ENCODE data around the gene SP6. TPM values are rescaled to one million over a fixed set of nuclear protein-coding genes. Genes with fewer than 3 reads are reported as not detected.

Gene SP6
- total RNA-seq, 1 experiment from 2014 or later = 3.3 TPM

DNA sequence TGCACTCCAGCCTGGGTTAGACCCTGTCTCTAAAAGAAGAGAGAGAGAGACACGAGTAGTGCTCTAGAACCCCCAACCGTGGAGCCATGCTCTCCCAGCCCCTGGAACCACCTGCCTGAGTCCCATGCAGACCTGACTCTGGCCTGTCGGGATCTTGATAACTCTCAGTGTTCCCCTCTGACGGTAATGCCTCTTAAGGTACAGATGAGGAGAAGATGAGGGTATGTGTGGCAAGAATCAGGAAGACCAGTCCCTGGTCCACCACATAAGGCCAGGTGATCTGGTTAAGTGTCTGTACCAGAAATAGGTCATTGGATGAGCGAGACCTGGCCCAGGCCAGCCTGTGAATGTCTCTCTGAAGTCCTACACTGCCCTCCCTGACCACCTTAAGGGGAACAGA is 47.8 kb downstream of the SP6 start:
- no peak overlapping the region for H3K4me3 Mint-ChIP-seq
- H3K27me3 Mint-ChIP-seq (ENCODE audit: low read depth) = peaks cover 2% of the 10 kb centered on the region; the same call in 1 of the 2 replicates
- no peak overlapping the region for H3K27ac Mint-ChIP-seq
- ChIA-PET CTCF (interaction anchor here (1.4 kb wide), 1 partner anchor 61 kb away, joined by 3 read pairs; no protein-coding TSS in a partner anchor), POLR2A (no interaction called here)
- H3K4me1 Mint-ChIP-seq = no peaks in the 10 kb centered on the region
- no peak for DNase-seq (ENCODE audit: low spot score)
- no peaks in the 10 kb centered on the region for H3K9me3 Mint-ChIP-seq
- ATAC-seq = no peak
- no peaks in the 10 kb centered on the region for H3K36me3 Mint-ChIP-seq
- TF ChIP-seq, protein P1, sequence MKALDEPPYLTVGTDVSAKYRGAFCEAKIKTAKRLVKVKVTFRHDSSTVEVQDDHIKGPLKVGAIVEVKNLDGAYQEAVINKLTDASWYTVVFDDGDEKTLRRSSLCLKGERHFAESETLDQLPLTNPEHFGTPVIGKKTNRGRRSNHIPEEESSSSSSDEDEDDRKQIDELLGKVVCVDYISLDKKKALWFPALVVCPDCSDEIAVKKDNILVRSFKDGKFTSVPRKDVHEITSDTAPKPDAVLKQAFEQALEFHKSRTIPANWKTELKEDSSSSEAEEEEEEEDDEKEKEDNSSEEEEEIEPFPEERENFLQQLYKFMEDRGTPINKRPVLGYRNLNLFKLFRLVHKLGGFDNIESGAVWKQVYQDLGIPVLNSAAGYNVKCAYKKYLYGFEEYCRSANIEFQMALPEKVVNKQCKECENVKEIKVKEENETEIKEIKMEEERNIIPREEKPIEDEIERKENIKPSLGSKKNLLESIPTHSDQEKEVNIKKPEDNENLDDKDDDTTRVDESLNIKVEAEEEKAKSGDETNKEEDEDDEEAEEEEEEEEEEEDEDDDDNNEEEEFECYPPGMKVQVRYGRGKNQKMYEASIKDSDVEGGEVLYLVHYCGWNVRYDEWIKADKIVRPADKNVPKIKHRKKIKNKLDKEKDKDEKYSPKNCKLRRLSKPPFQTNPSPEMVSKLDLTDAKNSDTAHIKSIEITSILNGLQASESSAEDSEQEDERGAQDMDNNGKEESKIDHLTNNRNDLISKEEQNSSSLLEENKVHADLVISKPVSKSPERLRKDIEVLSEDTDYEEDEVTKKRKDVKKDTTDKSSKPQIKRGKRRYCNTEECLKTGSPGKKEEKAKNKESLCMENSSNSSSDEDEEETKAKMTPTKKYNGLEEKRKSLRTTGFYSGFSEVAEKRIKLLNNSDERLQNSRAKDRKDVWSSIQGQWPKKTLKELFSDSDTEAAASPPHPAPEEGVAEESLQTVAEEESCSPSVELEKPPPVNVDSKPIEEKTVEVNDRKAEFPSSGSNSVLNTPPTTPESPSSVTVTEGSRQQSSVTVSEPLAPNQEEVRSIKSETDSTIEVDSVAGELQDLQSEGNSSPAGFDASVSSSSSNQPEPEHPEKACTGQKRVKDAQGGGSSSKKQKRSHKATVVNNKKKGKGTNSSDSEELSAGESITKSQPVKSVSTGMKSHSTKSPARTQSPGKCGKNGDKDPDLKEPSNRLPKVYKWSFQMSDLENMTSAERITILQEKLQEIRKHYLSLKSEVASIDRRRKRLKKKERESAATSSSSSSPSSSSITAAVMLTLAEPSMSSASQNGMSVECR (CRISPR knock-in tag; IDR thresholded peaks at IDR 0.05; ENCODE audit: borderline replicate concordance) = no peak
- TF ChIP-seq ELF4 (CRISPR knock-in tag; IDR thresholded peaks at IDR 0.05; ENCODE audit: low read depth) (no peak), EMX1 (CRISPR knock-in tag; IDR thresholded peaks at IDR 0.05) (no peak), ZNF423 (CRISPR knock-in tag; IDR thresholded peaks at IDR 0.05) (no peak), NFYB (CRISPR knock-in tag; conservative IDR thresholded peaks at IDR 0.05; ENCODE audit: low read depth) (no peak)

DNA sequence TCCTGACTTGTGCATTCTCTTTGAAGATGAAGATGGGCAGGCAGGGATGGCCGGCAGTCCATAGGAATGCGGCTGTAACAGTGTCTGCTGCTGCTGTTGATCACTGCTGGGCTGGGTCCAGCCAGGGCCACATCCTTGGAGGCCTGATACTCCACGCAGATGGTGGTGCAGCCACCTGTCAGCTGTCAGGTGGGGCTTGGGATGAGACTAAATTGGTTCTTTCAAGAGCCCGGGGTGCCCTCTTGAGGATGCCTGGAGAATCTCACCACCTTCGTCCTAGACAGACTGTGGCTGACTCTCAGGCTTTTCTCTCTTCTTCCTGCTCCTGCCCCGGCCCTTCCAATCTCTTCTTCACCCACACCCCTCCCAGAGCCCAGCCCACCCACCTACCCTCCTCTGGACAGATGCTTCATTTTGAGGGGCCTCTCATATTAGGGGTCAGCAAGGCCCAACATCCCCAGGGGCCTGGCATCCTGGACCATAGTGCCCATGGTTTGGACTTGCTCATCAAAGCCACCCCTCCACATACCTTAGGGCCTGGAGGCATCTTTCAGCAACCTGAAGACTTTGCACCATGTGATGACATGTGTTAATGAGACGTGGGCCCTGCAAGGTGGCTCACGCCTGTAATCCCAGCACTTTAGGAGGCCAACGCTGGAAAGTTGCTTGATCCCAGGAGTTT is 48.5 kb downstream of the SP6 start:
- ChIA-PET POLR2A (interaction anchor here (1.3 kb wide), 1 partner anchor 13 kb away, joined by 3 read pairs; no protein-coding TSS in a partner anchor), CTCF (interaction anchor here (0.6 to 1.7 kb wide), 11 partner anchors 13 to 168 kb away, joined by 3 to 6 read pairs (median 4); partner anchors contain the start of genes CDK5RAP3, OSBPL7 and TBX21)
- Mint-ChIP-seq H3K27ac (no peak overlapping the region), H3K9me3 (no peaks in the 10 kb centered on the region), H3K4me3 (no peak overlapping the region), H3K36me3 (no peaks in the 10 kb centered on the region), H3K4me1 (no peaks in the 10 kb centered on the region), H3K27me3 (ENCODE audit: low read depth) (peaks cover 2% of the 10 kb centered on the region; the same call in 1 of the 2 replicates)
- peak; percentile 94 for ATAC-seq
- TF ChIP-seq FOXJ3 (CRISPR knock-in tag; IDR thresholded peaks at IDR 0.05; ENCODE audit: borderline replicate concordance) = no peak
- TF ChIP-seq NFE2L1 (CRISPR knock-in tag; IDR thresholded peaks at IDR 0.05) = no peak
- TF ChIP-seq, protein P2, sequence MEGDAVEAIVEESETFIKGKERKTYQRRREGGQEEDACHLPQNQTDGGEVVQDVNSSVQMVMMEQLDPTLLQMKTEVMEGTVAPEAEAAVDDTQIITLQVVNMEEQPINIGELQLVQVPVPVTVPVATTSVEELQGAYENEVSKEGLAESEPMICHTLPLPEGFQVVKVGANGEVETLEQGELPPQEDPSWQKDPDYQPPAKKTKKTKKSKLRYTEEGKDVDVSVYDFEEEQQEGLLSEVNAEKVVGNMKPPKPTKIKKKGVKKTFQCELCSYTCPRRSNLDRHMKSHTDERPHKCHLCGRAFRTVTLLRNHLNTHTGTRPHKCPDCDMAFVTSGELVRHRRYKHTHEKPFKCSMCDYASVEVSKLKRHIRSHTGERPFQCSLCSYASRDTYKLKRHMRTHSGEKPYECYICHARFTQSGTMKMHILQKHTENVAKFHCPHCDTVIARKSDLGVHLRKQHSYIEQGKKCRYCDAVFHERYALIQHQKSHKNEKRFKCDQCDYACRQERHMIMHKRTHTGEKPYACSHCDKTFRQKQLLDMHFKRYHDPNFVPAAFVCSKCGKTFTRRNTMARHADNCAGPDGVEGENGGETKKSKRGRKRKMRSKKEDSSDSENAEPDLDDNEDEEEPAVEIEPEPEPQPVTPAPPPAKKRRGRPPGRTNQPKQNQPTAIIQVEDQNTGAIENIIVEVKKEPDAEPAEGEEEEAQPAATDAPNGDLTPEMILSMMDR (IDR thresholded peaks at IDR 0.05) = peak; percentile 49; the same call in 1 of the 2 replicates
- TF ChIP-seq, protein P1 (CRISPR knock-in tag; IDR thresholded peaks at IDR 0.05; ENCODE audit: borderline replicate concordance) = no peak
- no peak for TF ChIP-seq MYBL2 (CRISPR knock-in tag; IDR thresholded peaks at IDR 0.05)
- DNase-seq (ENCODE audit: low spot score) = peak; percentile 75

DNA sequence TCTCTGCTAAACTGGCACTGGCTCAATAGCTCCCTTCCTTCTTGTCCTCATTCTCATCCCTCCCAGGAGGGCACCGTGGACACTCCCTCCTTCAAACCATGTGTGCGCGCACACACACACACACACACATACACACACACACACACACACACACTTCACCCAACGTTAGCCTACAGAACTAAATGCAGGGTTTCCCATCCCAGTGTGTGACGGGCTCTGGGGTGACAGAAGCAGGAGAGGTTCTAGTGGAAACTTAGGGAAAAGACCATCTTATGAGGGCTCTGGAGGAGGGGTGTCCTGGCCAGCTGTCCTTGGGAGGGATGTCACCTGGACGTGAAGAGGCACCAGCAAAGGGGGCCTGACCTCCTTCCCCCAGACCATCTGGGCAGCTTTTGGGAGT is 49.1 kb downstream of the SP6 start:
- DNase-seq (ENCODE audit: low spot score) (no peak), ATAC-seq (no peak)
- H3K27ac Mint-ChIP-seq = no peak overlapping the region
- no peaks in the 10 kb centered on the region for H3K4me1 Mint-ChIP-seq
- no peaks in the 10 kb centered on the region for H3K36me3 Mint-ChIP-seq
- H3K4me3 Mint-ChIP-seq = no peak overlapping the region
- ChIA-PET CTCF (interaction anchor here (0.6 to 1.7 kb wide), 12 partner anchors 12 to 169 kb away, joined by 3 to 6 read pairs (median 4); partner anchors contain the start of genes CDK5RAP3, OSBPL7 and TBX21), POLR2A (interaction anchor here (1.3 kb wide), 1 partner anchor 12 kb away, joined by 3 read pairs; no protein-coding TSS in a partner anchor)
- peaks cover 2% of the 10 kb centered on the region; the same call in 1 of the 2 replicates for H3K27me3 Mint-ChIP-seq (ENCODE audit: low read depth)
- H3K9me3 Mint-ChIP-seq = no peaks in the 10 kb centered on the region
- TF ChIP-seq NR2C2 (CRISPR knock-in tag; IDR thresholded peaks at IDR 0.05) (no peak), HMGA2 (CRISPR knock-in tag; IDR thresholded peaks at IDR 0.05) (no peak), GRHL2 (CRISPR knock-in tag; IDR thresholded peaks at IDR 0.05; ENCODE audit: insufficient replicate concordance, severe bottlenecking) (no peak)
- TF ChIP-seq, protein P3, sequence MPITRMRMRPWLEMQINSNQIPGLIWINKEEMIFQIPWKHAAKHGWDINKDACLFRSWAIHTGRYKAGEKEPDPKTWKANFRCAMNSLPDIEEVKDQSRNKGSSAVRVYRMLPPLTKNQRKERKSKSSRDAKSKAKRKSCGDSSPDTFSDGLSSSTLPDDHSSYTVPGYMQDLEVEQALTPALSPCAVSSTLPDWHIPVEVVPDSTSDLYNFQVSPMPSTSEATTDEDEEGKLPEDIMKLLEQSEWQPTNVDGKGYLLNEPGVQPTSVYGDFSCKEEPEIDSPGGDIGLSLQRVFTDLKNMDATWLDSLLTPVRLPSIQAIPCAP (CRISPR knock-in tag; IDR thresholded peaks at IDR 0.05) = no peak
- TF ChIP-seq, protein P4, sequence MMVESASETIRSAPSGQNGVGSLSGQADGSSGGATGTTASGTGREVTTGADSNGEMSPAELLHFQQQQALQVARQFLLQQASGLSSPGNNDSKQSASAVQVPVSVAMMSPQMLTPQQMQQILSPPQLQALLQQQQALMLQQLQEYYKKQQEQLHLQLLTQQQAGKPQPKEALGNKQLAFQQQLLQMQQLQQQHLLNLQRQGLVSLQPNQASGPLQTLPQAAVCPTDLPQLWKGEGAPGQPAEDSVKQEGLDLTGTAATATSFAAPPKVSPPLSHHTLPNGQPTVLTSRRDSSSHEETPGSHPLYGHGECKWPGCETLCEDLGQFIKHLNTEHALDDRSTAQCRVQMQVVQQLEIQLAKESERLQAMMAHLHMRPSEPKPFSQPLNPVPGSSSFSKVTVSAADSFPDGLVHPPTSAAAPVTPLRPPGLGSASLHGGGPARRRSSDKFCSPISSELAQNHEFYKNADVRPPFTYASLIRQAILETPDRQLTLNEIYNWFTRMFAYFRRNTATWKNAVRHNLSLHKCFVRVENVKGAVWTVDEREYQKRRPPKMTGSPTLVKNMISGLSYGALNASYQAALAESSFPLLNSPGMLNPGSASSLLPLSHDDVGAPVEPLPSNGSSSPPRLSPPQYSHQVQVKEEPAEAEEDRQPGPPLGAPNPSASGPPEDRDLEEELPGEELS (CRISPR knock-in tag; IDR thresholded peaks at IDR 0.05) = no peak

All from WTC11 (cell line).